ENCODE results near the gene RNU1-3. TPM values are rescaled to one million over a fixed set of nuclear protein-coding genes. Genes with fewer than 3 reads are reported as not detected.
"Not testable (repeated sequence)": the region's sequence is repeated elsewhere in the genome, so short reads cannot be mapped to it uniquely, and the experiment has no call there.

RNU1-3 gene
- total and polyA plus RNA-seq, 2 donors from 2014 or later, result 26.8 to 8,605 TPM

- intact Hi-C loops (cut with DNase I), result no loop called here
- DNase-seq (peak in 2 of 5 donors; percentile 63 to 89), FAIRE-seq (no peak)
- Histone ChIP-seq H3K9ac (ENCODE audit: low read length in 3 of 3) (no peak overlapping the region), H3K36me3 (ENCODE audit: control insufficient read depth in 2 of 3, insufficient read depth in 3 of 3, low read length in 3 of 3) (peaks cover 14 to 65% (median 51%) of the 10 kb centered on the region in 3 donors), H3K27me3 (ENCODE audit: control insufficient read depth, insufficient read depth, low read length) (no peaks in the 10 kb centered on the region), H3K9me3 (ENCODE audit: control insufficient read depth in 2 of 3, insufficient read depth in 1 of 3, low read length in 3 of 3) (no peaks in the 10 kb centered on the region), H3K4me3 (ENCODE audit: low read length in 3 of 3) (no peak overlapping the region), H3K4me1 (ENCODE audit: control insufficient read depth in 2 of 3, insufficient read depth in 2 of 3, low read depth in 1 of 3, low read length in 3 of 3) (no peaks in the 10 kb centered on the region), H3K27ac (ENCODE audit: low read depth in 2 of 2, low read length in 2 of 2) (no peak overlapping the region)
- TF ChIP-seq, protein P1, sequence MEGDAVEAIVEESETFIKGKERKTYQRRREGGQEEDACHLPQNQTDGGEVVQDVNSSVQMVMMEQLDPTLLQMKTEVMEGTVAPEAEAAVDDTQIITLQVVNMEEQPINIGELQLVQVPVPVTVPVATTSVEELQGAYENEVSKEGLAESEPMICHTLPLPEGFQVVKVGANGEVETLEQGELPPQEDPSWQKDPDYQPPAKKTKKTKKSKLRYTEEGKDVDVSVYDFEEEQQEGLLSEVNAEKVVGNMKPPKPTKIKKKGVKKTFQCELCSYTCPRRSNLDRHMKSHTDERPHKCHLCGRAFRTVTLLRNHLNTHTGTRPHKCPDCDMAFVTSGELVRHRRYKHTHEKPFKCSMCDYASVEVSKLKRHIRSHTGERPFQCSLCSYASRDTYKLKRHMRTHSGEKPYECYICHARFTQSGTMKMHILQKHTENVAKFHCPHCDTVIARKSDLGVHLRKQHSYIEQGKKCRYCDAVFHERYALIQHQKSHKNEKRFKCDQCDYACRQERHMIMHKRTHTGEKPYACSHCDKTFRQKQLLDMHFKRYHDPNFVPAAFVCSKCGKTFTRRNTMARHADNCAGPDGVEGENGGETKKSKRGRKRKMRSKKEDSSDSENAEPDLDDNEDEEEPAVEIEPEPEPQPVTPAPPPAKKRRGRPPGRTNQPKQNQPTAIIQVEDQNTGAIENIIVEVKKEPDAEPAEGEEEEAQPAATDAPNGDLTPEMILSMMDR (IDR thresholded peaks at IDR 0.05; ENCODE audit: borderline replicate concordance, extremely low read depth, insufficient read depth), result no peak
Measured at GRCh38 chr1:16628361-16629111, 38.2 kb downstream of the RNU1-3 start.

GRCh38 chr1:16626409-16626983 lies 40.3 kb downstream of the RNU1-3 start:
- H3K36me3 ChIP-seq (ENCODE audit: control insufficient read depth in 2 of 3, insufficient read depth in 3 of 3, low read length in 3 of 3), result peaks cover 8 to 51% (median 45%) of the 10 kb centered on the region in 3 donors
- FAIRE-seq; H3K4me1 ChIP-seq (ENCODE audit: control insufficient read depth in 2 of 3, insufficient read depth in 2 of 3, low read depth in 1 of 3, low read length in 3 of 3); H3K9me3 ChIP-seq (ENCODE audit: control insufficient read depth in 2 of 3, insufficient read depth in 1 of 3, low read length in 3 of 3); H3K27me3 ChIP-seq (ENCODE audit: control insufficient read depth, insufficient read depth, low read length); H3K27ac ChIP-seq (ENCODE audit: low read depth in 2 of 2, low read length in 2 of 2); intact Hi-C loops (cut with DNase I); H3K9ac ChIP-seq (ENCODE audit: low read length in 3 of 3); H3K4me3 ChIP-seq (ENCODE audit: low read length in 3 of 3): not testable (repeated sequence)
- DNase-seq, result peak in 2 of 5 donors; percentile 50 to 63

DNA sequence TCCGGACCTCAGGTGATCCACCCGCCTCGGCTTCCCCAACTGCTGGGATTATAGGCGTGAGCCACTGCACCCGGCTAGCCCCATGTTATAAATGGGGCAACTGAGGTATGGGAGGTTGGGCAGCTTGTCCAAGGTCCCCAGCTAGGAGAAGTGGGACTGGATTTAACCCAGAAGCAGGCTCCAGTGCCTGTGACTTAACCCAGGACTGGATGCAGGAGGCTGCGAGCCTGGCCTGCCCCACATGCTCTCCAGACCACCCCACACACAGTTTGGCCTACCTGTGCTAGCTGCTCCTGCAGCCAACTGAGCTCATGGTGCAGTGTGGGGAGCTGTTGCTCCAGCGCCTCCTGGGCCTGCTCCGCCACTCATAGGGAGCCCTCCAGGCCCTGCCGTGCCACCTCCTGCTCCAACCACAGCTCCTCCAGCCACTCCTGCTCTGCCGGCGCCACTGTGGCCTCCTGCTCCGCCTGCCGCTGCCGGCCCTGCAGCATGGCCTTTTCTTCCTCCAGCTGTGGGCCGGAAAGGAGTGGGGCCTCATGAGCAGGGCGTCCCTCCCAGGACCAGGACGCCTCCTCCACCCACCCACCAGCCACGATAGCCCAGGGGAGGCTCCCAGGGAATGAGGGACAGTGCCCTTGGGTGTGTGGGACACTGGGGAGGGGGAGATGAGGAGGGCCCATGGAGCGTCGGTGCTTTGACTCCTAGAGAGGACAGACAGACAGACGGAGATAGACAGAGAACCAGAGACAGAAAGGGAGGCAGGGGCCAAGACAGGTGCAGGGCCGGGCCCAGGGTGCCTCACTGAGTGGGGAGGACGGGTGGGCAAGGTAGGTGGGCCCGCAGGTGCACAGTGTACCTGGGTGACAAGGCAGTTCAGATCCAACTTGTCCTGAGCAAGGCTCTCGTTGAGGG lies 41.0 kb downstream of the RNU1-3 start:
- Histone ChIP-seq H3K27ac (ENCODE audit: low read depth in 2 of 2, low read length in 2 of 2) (no peak overlapping the region), H3K27me3 (ENCODE audit: control insufficient read depth, insufficient read depth, low read length) (no peaks in the 10 kb centered on the region), H3K4me1 (ENCODE audit: control insufficient read depth in 2 of 3, insufficient read depth in 2 of 3, low read depth in 1 of 3, low read length in 3 of 3) (no peaks in the 10 kb centered on the region), H3K4me3 (ENCODE audit: low read length in 3 of 3) (no peak overlapping the region), H3K9ac (ENCODE audit: low read length in 3 of 3) (no peak overlapping the region), H3K9me3 (ENCODE audit: control insufficient read depth in 2 of 3, insufficient read depth in 1 of 3, low read length in 3 of 3) (no peaks in the 10 kb centered on the region), H3K36me3 (ENCODE audit: control insufficient read depth in 2 of 3, insufficient read depth in 3 of 3, low read length in 3 of 3) (peaks cover 8 to 45% (median 39%) of the 10 kb centered on the region in 3 donors)
- intact Hi-C loops (cut with DNase I), result no loop called here
- FAIRE-seq, result no peak
- TF ChIP-seq, protein P1 (IDR thresholded peaks at IDR 0.05; ENCODE audit: borderline replicate concordance, extremely low read depth, insufficient read depth), result no peak
- peak in 2 of 5 donors; percentile 66 to 86 for DNase-seq

DNA sequence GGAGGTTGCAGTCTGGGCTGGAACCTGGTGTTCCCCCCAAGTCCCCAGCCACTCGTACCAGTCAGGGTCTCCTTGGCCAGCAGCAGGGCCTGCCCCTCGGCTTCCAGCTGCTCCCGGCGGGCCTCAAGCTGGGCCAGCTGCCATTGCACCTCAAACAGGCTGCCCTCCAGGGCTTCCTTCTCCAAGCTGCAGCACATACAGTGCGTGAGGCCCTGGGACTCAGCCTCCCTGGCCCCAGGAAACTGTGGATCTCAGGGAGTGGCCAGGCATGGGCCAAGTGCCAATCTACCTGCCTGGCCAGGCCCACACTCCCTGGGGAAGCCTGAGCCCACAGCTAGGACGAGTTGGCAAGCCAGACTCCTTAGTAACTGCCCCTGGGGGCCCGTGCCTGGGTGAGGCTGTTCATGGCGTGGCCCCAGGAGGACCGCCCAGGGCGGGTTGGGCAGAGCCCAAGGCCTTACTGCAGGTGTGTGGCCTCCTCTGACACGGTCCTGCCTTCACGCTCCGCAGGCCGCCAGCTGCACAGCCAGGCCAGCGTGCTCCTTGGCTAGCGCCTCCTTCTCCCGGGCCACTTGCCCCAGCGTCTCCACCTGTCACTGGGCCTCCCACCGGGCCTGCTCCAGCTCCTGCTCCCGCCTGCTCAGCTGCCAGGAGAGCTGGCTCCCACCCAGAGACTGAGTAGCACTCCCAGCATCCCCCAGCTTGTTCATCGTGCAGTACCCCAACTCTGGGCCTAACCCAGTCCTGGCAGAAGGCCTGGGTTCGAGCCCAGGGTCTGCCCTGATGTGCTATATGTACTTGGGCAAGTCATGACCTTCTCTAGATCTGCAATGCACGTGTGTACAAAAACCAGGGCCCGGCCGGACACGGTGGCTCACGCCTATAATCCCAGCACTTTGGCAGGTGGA lies 42.7 kb downstream of the RNU1-3 start:
- Histone ChIP-seq H3K27ac (ENCODE audit: low read depth in 2 of 2, low read length in 2 of 2) (peak overlapping the region in 1 of 2 donors; percentile 10), H3K36me3 (ENCODE audit: control insufficient read depth in 2 of 3, insufficient read depth in 3 of 3, low read length in 3 of 3) (peaks cover 4 to 36% (median 31%) of the 10 kb centered on the region in 3 donors)
- H3K4me1 ChIP-seq (ENCODE audit: control insufficient read depth in 2 of 3, insufficient read depth in 2 of 3, low read depth in 1 of 3, low read length in 3 of 3); H3K4me3 ChIP-seq (ENCODE audit: low read length in 3 of 3); H3K9ac ChIP-seq (ENCODE audit: low read length in 3 of 3); FAIRE-seq; intact Hi-C loops (cut with DNase I); H3K9me3 ChIP-seq (ENCODE audit: control insufficient read depth in 2 of 3, insufficient read depth in 1 of 3, low read length in 3 of 3); H3K27me3 ChIP-seq (ENCODE audit: control insufficient read depth, insufficient read depth, low read length): not testable (repeated sequence)
- peak; percentile 42 to 94 (median 59) for DNase-seq

- H3K9me3 ChIP-seq (ENCODE audit: control insufficient read depth in 2 of 3, insufficient read depth in 1 of 3, low read length in 3 of 3); H3K4me3 ChIP-seq (ENCODE audit: low read length in 3 of 3); H3K9ac ChIP-seq (ENCODE audit: low read length in 3 of 3); H3K27me3 ChIP-seq (ENCODE audit: control insufficient read depth, insufficient read depth, low read length); FAIRE-seq; H3K4me1 ChIP-seq (ENCODE audit: control insufficient read depth in 2 of 3, insufficient read depth in 2 of 3, low read depth in 1 of 3, low read length in 3 of 3); intact Hi-C loops (cut with DNase I); H3K27ac ChIP-seq (ENCODE audit: low read depth in 2 of 2, low read length in 2 of 2): not testable (repeated sequence)
- H3K36me3 ChIP-seq (ENCODE audit: control insufficient read depth in 2 of 3, insufficient read depth in 3 of 3, low read length in 3 of 3), result peaks cover 4 to 35% (median 24%) of the 10 kb centered on the region in 3 donors
- peak in 2 of 5 donors; percentile 44 to 86 for DNase-seq
Measured at GRCh38 chr1:16623337-16623736, 43.4 kb downstream of the RNU1-3 start.

All from kidney (tissue), 14 donors.